Breast epithelium (tissue), 3 donors: ENCODE data around the gene ATP2B2.

ENCODE experiments used
- POLR2AphosphoS5 ChIP-seq, 3 donors: sonication (generic); formaldehyde crosslinking; IDR thresholded peaks; one replicate each; pipeline ENCODE4 v1.6.1; 2017; ENCODE audit warnings: antibody characterized with exemption in 3 of 3
- TF ChIP-seq, protein P1 (sequence below), 3 donors: fragments of 450-650 bp; IDR thresholded peaks; one replicate each; pipeline ENCODE4 v1.5.1; 2016 to 2017; ENCODE audit warnings: antibody characterized with exemption in 3 of 3, mild to moderate bottlenecking in 3 of 3, moderate library complexity in 3 of 3

DNA sequence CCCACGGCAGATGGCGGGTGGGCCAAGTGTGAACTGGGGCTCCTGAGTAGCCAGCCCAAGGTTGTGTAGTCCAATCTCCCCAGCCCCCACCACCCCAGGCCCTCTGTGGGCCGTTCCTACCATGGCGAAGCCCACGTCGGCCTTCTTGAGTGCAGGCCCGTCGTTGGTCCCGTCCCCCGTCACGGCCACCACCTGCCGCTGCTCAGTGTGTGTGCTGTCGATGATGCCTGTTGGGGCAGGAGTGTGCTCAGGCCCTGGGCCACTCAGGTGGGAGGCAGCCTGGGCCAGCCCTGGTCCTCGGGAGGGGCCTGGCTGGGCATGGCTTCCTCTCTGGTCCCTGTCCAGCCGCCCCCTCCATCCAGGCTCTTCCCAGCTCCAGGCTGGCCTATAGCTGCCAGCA is 159.5 kb downstream of the ATP2B2 start:
- TF ChIP-seq, protein P1, sequence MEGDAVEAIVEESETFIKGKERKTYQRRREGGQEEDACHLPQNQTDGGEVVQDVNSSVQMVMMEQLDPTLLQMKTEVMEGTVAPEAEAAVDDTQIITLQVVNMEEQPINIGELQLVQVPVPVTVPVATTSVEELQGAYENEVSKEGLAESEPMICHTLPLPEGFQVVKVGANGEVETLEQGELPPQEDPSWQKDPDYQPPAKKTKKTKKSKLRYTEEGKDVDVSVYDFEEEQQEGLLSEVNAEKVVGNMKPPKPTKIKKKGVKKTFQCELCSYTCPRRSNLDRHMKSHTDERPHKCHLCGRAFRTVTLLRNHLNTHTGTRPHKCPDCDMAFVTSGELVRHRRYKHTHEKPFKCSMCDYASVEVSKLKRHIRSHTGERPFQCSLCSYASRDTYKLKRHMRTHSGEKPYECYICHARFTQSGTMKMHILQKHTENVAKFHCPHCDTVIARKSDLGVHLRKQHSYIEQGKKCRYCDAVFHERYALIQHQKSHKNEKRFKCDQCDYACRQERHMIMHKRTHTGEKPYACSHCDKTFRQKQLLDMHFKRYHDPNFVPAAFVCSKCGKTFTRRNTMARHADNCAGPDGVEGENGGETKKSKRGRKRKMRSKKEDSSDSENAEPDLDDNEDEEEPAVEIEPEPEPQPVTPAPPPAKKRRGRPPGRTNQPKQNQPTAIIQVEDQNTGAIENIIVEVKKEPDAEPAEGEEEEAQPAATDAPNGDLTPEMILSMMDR (IDR thresholded peaks at IDR 0.05), result no peak
- TF ChIP-seq POLR2AphosphoS5 (IDR thresholded peaks at IDR 0.05), result no peak
